Ishikawa (cell line): Measurements from ENCODE around the gene STK39.

Experiments used
- CEBPB ChIP-seq: IDR thresholded peaks from 2 replicates; pipeline ENCODE4 v1.6.1; 2012
- EGR1 ChIP-seq: IDR thresholded peaks from 2 replicates; pipeline ENCODE4 v1.6.1; 2012
- EP300 ChIP-seq: IDR thresholded peaks from 2 replicates; pipeline ENCODE4 v1.6.1; 2012; ENCODE audit warnings: borderline replicate concordance
- FOXM1 ChIP-seq: IDR thresholded peaks from 2 replicates; pipeline ENCODE4 v1.6.1; 2012; ENCODE audit warnings: low read depth, borderline replicate concordance
- NFIC ChIP-seq: IDR thresholded peaks from 2 replicates; pipeline ENCODE4 v1.6.1; 2012
- RAD21 ChIP-seq: IDR thresholded peaks from 2 replicates; pipeline ENCODE4 v1.6.1; 2012; ENCODE audit warnings: low read depth
- TAF1 ChIP-seq: IDR thresholded peaks from 2 replicates; pipeline ENCODE4 v1.6.1; 2012; ENCODE audit warnings: low read depth, mild to moderate bottlenecking
- TCF12 ChIP-seq: IDR thresholded peaks from 2 replicates; pipeline ENCODE4 v1.6.1; 2012; ENCODE audit warnings: low read depth
- YY1 ChIP-seq: IDR thresholded peaks from 2 replicates; pipeline ENCODE4 v1.6.1; 2012; ENCODE audit warnings: low read depth
- ZBTB7A ChIP-seq: IDR thresholded peaks from 2 replicates; pipeline ENCODE4 v1.6.1; 2012; ENCODE audit warnings: low read depth
- TF ChIP-seq, protein P1 (sequence below): IDR thresholded peaks from 2 replicates; pipeline ENCODE4 v1.6.1; 2012
- TF ChIP-seq, protein P2 (sequence below): IDR thresholded peaks from 2 replicates; pipeline ENCODE4 v1.6.1; 2012; ENCODE audit warnings: low read depth, mild to moderate bottlenecking

DNA sequence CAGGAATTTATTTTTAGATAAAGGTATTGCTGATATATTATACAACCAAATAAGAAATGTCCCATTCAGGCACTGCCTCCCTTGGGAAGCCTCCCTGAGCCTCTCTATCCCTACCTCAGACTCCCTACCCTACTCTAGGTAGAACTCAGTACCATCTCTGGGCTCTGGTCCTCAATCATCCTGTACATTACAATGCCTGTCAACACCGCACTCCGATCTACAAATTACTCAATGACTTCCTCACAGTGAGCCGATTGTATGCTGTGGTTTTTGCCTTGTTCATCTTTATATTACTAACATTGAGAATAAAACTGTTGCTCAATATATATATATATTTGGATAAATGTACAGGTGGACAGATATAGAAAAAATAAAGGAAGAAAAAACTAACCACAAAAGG, 207.5 kb downstream of the STK39 start:
- TF ChIP-seq EP300 (no peak), TCF12 (no peak), EGR1 (no peak), YY1 (no peak), ZBTB7A (no peak), FOXM1 (no peak), RAD21 (no peak), CEBPB (no peak), TAF1 (no peak), NFIC (no peak)
- TF ChIP-seq, protein P1, sequence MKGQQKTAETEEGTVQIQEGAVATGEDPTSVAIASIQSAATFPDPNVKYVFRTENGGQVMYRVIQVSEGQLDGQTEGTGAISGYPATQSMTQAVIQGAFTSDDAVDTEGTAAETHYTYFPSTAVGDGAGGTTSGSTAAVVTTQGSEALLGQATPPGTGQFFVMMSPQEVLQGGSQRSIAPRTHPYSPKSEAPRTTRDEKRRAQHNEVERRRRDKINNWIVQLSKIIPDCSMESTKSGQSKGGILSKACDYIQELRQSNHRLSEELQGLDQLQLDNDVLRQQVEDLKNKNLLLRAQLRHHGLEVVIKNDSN = no peak
- TF ChIP-seq, protein P2, sequence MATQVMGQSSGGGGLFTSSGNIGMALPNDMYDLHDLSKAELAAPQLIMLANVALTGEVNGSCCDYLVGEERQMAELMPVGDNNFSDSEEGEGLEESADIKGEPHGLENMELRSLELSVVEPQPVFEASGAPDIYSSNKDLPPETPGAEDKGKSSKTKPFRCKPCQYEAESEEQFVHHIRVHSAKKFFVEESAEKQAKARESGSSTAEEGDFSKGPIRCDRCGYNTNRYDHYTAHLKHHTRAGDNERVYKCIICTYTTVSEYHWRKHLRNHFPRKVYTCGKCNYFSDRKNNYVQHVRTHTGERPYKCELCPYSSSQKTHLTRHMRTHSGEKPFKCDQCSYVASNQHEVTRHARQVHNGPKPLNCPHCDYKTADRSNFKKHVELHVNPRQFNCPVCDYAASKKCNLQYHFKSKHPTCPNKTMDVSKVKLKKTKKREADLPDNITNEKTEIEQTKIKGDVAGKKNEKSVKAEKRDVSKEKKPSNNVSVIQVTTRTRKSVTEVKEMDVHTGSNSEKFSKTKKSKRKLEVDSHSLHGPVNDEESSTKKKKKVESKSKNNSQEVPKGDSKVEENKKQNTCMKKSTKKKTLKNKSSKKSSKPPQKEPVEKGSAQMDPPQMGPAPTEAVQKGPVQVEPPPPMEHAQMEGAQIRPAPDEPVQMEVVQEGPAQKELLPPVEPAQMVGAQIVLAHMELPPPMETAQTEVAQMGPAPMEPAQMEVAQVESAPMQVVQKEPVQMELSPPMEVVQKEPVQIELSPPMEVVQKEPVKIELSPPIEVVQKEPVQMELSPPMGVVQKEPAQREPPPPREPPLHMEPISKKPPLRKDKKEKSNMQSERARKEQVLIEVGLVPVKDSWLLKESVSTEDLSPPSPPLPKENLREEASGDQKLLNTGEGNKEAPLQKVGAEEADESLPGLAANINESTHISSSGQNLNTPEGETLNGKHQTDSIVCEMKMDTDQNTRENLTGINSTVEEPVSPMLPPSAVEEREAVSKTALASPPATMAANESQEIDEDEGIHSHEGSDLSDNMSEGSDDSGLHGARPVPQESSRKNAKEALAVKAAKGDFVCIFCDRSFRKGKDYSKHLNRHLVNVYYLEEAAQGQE = no peak
